GM12874 (cell line): Measurements from ENCODE around the gene RNF224.

ENCODE experiments used
- TF ChIP-seq, protein P1 (sequence below): IDR thresholded peaks from 2 replicates; pipeline ENCODE4 v1.5.1; 2011; ENCODE audit warnings: low read depth, mild to moderate bottlenecking, control low read depth, low read length, moderate library complexity; ENCODE audit not compliant: insufficient read depth

RNF224 gene

GRCh38 chr9:137266585-137267453, 39.5 kb downstream of the RNF224 start:
- TF ChIP-seq, protein P1, sequence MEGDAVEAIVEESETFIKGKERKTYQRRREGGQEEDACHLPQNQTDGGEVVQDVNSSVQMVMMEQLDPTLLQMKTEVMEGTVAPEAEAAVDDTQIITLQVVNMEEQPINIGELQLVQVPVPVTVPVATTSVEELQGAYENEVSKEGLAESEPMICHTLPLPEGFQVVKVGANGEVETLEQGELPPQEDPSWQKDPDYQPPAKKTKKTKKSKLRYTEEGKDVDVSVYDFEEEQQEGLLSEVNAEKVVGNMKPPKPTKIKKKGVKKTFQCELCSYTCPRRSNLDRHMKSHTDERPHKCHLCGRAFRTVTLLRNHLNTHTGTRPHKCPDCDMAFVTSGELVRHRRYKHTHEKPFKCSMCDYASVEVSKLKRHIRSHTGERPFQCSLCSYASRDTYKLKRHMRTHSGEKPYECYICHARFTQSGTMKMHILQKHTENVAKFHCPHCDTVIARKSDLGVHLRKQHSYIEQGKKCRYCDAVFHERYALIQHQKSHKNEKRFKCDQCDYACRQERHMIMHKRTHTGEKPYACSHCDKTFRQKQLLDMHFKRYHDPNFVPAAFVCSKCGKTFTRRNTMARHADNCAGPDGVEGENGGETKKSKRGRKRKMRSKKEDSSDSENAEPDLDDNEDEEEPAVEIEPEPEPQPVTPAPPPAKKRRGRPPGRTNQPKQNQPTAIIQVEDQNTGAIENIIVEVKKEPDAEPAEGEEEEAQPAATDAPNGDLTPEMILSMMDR = no peak

DNA sequence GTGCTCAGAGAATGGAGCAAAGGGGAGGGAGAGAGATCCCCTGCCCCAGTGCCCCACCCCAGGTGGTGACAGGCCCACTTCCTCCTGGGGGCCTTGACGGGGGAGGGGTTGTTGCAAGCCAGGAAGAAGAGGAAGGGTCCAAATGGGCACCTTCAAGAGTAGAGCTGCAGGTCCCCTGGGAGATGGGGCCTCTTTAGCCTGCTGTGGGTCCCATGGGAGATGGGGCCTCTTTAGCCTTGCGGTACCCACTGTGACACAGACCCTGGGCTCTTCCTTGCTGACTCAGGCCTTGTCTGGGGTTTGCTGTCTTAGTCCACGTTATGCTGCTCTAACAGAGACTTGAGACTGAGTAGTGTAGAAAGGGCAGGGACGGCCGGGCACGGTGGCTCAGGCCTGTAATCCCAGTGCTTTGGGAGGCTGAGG, 40.6 kb downstream of the RNF224 start:
- TF ChIP-seq, protein P1 = no peak

GRCh38 chr9:137268538-137269201, 41.4 kb downstream of the RNF224 start:
- TF ChIP-seq, protein P1 = no peak

GRCh38 chr9:137269231-137269772, 42.0 kb downstream of the RNF224 start:
- TF ChIP-seq, protein P1 = no peak

GRCh38 chr9:137270929-137271695, 43.8 kb downstream of the RNF224 start:
- TF ChIP-seq, protein P1 = no peak

DNA sequence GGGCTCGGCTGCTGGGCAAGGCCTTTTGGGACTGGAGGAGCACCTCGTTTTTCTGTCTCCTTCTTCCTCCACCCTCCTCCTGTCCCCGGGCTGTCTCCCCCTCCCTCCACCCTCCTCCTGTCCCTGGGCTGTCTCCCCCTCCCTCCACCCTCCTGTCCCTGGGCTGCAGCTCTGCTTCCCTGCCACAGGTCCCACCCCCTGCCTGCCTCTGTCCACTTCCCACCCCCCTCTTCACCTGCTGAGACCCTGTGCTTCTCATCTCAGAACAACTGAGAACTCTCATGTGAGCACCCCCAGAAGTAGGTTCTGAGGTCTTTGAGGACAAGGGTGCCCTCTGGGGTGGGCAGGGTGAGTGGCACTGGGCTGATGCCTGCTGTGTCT, 44.4 kb downstream of the RNF224 start:
- TF ChIP-seq, protein P1 = no peak
